Spinal cord (tissue), 10 donors: ENCODE measurements around the gene RBX1. TPM values are rescaled to one million over a fixed set of nuclear protein-coding genes. Genes with fewer than 3 reads are reported as not detected.

ENCODE experiments used
- DNase-seq, 6 donors: peaks; one replicate each; pipeline versions ENCODE4 v3.0.0 to v3.0.0-alpha.2; 2013 to 2015; ENCODE audit warnings: low spot score in 6 of 6, low read depth in 4 of 6
- H3K27ac ChIP-seq: one replicate; pipeline ENCODE4 v1.5.1; 2013; ENCODE audit warnings: low read depth, low read length, control low read depth
- H3K27me3 ChIP-seq: one replicate; pipeline ENCODE4 v1.6.1; 2013; ENCODE audit warnings: low read length; ENCODE audit not compliant: control insufficient read depth, insufficient read depth
- H3K36me3 ChIP-seq: one replicate; pipeline ENCODE4 v1.6.1; 2013; ENCODE audit warnings: low read length; ENCODE audit not compliant: control insufficient read depth, insufficient read depth
- H3K4me1 ChIP-seq: one replicate; pipeline ENCODE4 v1.6.1; 2013; ENCODE audit warnings: low read length; ENCODE audit not compliant: control insufficient read depth, insufficient read depth
- H3K4me3 ChIP-seq: one replicate; pipeline ENCODE4 v1.5.1; 2013; ENCODE audit warnings: low read depth, low read length, control low read depth
- H3K9me3 ChIP-seq: one replicate; pipeline ENCODE4 v1.6.1; 2013; ENCODE audit warnings: low read length; ENCODE audit not compliant: control insufficient read depth, insufficient read depth
- whole genome bisulfite sequencing: methylation state at CpG from one replicate; pipeline ENCODE4 v1.1.5; 2013; ENCODE audit warnings: missing lambda C conversion rate; ENCODE audit not compliant: insufficient coverage; 5-methylcytosine and 5-hydroxymethylcytosine counted together
- polyA plus RNA-seq, 2 donors: library from polyadenylated mRNA; unstranded; fragments of 120-200 nt; gene quantifications; one replicate each; pipeline ENCODE4 v1.2.1, GENCODE V29; 2013; ENCODE audit not compliant: insufficient read length in 2 of 2
- total RNA-seq, 2 donors: library from RNA; depleted of rRNA in 1 of 2; stranded (reverse); fragments of 120-200 nt in 1 of 2; fragments of >200 nt in 1 of 2; gene quantifications; one replicate each; pipeline versions ENCODE4 v1.2.3 to v1.2.4, GENCODE V29; 2013 to 2014
- donor health status: healthy.

Gene RBX1
- total and polyA plus RNA-seq, 4 donors: 61.3 to 100 (median 81.4) TPM

- no peaks in the 10 kb centered on the region for H3K9me3 ChIP-seq
- no peak overlapping the region for H3K27ac ChIP-seq
- H3K27me3 ChIP-seq: no peaks in the 10 kb centered on the region
- H3K4me1 ChIP-seq: no peaks in the 10 kb centered on the region
- no peak overlapping the region for H3K4me3 ChIP-seq
- H3K36me3 ChIP-seq: peaks cover 13% of the 10 kb centered on the region
- no peak for DNase-seq
- no CpG with 5 or more reads among the region's 2 CpGs for WGBS
Observed at GRCh38 chr22:40932396-40932795, 18.8 kb upstream of the RBX1 start.

DNA sequence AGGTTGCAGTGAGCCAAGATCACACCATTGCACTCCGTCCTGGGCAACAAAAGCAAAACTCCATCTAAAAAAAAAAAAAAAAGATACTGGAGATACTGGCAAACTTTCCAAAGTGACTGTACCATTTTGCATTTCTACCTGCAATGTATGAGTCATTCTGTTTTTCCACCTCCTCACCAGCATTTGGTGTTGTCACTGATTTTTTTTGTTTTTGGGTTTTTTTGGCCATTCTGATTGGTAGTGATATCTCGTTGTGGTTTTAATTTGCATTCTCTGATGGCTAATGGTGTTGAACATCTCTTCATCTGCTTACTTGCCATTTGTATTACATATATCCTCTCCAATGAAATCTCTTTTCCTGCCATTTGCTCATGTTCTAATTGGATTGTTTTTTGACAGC lies 12.0 kb upstream of the RBX1 start:
- no peak overlapping the region for H3K4me3 ChIP-seq
- peaks cover 2% of the 10 kb centered on the region for H3K36me3 ChIP-seq
- no peaks in the 10 kb centered on the region for H3K4me1 ChIP-seq
- H3K9me3 ChIP-seq: no peaks in the 10 kb centered on the region
- DNase-seq: no peak
- no CpG with 5 or more reads among the region's 2 CpGs for WGBS
- H3K27ac ChIP-seq: no peak overlapping the region
- H3K27me3 ChIP-seq: no peaks in the 10 kb centered on the region

DNA sequence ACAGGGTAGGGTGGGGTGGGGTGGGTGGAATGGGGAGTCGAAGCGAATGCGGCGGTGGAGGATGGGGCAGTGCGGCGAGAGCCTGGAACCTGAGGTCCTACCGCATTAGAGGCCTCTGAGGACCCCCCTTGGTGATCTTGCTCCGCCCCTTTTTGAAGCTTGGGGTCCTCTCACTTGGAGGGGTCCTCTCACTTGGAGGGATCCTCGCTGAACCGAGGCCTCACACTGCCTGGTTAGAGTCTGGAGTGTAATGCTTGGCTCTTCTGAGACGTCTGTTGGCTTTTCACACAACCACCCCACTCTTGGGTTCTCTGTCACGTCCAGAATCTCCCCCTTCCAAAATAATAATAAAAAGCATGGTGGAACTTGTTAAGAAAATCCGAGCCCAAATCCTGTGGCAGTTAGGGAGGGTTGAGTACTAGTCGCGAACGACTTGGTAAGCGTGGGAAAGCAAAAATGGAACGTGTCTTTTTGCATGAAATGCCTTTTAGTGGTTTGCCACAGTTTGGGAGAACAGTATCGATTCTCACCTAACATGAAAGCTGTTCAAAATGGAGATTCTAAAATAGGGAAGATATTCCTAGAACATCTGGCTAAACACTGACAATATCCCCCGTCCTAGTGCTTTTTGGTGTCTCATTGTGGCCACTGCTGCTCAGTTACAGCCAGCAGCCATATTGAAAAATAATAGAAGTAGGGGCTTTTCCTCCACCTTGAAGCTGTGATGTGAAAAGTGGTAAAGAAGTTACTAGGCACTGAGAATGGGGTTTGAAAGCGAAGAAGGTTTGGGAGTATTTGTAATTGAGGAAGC lies 822 bp downstream of the RBX1 start:
- Histone ChIP-seq H3K9me3 (no peaks in the 10 kb centered on the region), H3K4me3 (peak overlapping the region; percentile 98), H3K4me1 (peaks cover 12% of the 10 kb centered on the region), H3K27me3 (no peaks in the 10 kb centered on the region), H3K36me3 (peaks cover 15% of the 10 kb centered on the region), H3K27ac (peak overlapping the region; percentile 98)
- peak in 1 of 6 donors; percentile 66 for DNase-seq
- WGBS: 1% methylated on average over 12 of the region's 21 CpGs

DNA sequence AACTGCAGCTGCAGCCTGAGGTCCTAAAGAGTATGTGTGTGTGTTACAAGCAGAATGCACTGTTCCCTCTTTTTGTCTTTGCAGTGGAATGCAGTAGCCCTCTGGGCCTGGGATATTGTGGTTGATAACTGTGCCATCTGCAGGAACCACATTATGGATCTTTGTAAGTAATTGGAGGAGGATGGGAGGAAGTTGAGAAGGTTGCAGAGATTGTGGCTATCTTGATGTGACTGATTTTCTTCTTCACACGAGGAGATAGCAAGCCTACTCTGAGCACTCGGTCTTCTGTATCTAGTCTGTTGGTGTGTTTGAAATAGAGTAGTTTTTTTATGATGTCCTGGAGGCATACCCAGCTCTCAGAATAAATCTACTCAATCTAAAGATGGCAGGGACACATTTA lies 2.3 kb downstream of the RBX1 start:
- H3K4me1 ChIP-seq: peaks cover 12% of the 10 kb centered on the region
- no peak overlapping the region for H3K27ac ChIP-seq
- no peak overlapping the region for H3K4me3 ChIP-seq

DNA sequence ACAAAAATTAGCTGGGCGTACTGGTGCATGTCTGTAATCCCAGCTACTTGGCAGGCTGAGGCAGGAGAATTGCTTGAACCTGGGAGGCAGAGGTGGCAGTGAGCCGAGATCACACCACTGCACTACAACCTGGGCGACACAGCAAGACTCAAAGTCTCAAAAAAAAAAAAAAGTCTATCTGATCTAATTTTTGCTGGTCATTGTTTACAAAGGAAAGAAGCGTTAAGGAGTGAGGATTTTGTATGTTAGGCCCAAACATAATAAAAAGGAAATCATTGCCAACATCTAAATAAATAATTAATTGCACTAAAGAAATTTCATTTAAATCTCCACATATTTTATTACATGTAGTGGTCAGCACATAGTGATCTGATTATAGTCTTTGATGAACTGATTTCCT lies 2.9 kb downstream of the RBX1 start:
- Histone ChIP-seq H3K9me3 (no peaks in the 10 kb centered on the region), H3K36me3 (peaks cover 28% of the 10 kb centered on the region), H3K4me3 (no peak overlapping the region), H3K27ac (no peak overlapping the region), H3K27me3 (no peaks in the 10 kb centered on the region), H3K4me1 (peaks cover 12% of the 10 kb centered on the region)
- 83% methylated on average over 1 of the region's 4 CpGs for WGBS
- no peak for DNase-seq

More for the DNA sequence above, 2.3 kb downstream of the RBX1 start:
- no peaks in the 10 kb centered on the region for H3K27me3 ChIP-seq
- WGBS: 80% methylated on average over 1 of the region's 2 CpGs
- DNase-seq: no peak
- H3K9me3 ChIP-seq: no peaks in the 10 kb centered on the region
- peaks cover 23% of the 10 kb centered on the region for H3K36me3 ChIP-seq

DNA sequence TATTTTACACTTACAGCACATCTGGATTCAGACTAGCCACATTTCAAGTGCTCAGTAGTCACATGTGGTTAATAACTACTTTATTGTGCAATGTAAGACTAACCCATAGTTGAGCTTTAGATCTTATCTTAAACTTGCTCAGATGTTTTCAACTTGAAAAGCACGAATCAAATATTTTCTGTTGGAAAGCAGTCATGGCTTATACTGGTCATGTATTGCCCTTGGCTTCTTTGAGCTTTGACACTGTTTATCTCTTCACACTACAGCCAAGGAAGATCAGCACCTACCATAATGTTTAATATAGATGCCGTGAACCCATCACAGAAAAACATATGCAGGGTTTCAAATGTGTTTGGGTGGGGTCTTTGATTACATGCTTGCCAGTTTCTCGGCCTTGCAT lies 4.4 kb downstream of the RBX1 start:
- no peaks in the 10 kb centered on the region for H3K9me3 ChIP-seq
- H3K4me1 ChIP-seq: peaks cover 6% of the 10 kb centered on the region
- no peaks in the 10 kb centered on the region for H3K27me3 ChIP-seq
- peaks cover 34% of the 10 kb centered on the region for H3K36me3 ChIP-seq
- no peak overlapping the region for H3K4me3 ChIP-seq
- H3K27ac ChIP-seq: no peak overlapping the region
- DNase-seq: no peak
- no CpG with 5 or more reads among the region's 3 CpGs for WGBS

DNA sequence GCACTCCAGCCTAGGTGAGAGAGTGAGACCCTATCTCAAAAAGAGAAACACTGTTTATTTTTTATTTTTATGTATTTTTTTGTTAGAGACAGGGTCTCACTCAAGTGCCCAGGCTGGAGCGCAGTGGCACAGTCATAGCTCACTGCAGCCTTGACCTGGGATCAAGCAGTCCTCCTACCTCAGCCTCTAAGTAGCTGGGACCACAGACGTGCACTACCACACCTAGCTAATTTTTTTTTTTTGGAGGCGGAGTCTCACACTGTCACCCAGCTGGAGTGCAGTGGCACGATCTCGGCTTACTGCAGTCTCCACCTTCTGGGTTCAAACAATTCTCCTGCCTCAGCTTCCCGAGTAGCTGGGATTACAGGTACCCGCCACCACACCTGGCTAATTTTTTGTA lies 6.4 kb downstream of the RBX1 start:
- H3K27ac ChIP-seq: no peak overlapping the region
- no peaks in the 10 kb centered on the region for H3K9me3 ChIP-seq
- peaks cover 6% of the 10 kb centered on the region for H3K4me1 ChIP-seq
- no peaks in the 10 kb centered on the region for H3K27me3 ChIP-seq
- H3K36me3 ChIP-seq: peaks cover 48% of the 10 kb centered on the region
- DNase-seq: no peak
- 95% methylated on average over 7 of the region's 7 CpGs for WGBS
- H3K4me3 ChIP-seq: no peak overlapping the region

GRCh38 chr22:40958299-40958698 lies 7.1 kb downstream of the RBX1 start:
- DNase-seq: no peak

GRCh38 chr22:40960145-40960544 lies 9.0 kb downstream of the RBX1 start:
- Histone ChIP-seq H3K27ac (no peak overlapping the region), H3K4me3 (no peak overlapping the region), H3K27me3 (no peaks in the 10 kb centered on the region), H3K9me3 (no peaks in the 10 kb centered on the region), H3K4me1 (no peaks in the 10 kb centered on the region), H3K36me3 (peaks cover 46% of the 10 kb centered on the region)
- DNase-seq: no peak
- WGBS: no CpG with 5 or more reads among the region's 2 CpGs

More at GRCh38 chr22:40958299-40958698, 7.1 kb downstream of the RBX1 start:
- H3K36me3 ChIP-seq: peaks cover 48% of the 10 kb centered on the region
- H3K27ac ChIP-seq: no peak overlapping the region
- H3K4me3 ChIP-seq: no peak overlapping the region
- H3K27me3 ChIP-seq: no peaks in the 10 kb centered on the region
- H3K9me3 ChIP-seq: no peaks in the 10 kb centered on the region
- no CpG with 5 or more reads among the region's 2 CpGs for WGBS
- H3K4me1 ChIP-seq: no peaks in the 10 kb centered on the region
